Esophagus (tissue), 2 donors: ENCODE results near the gene UBD. TPM values are rescaled to one million over a fixed set of nuclear protein-coding genes. Genes with fewer than 3 reads are reported as not detected.

ENCODE experiments used
- H3K27ac ChIP-seq, 2 donors: one replicate each; pipeline ENCODE4 v1.5.1; 2013; ENCODE audit warnings: low read depth in 2 of 2, mild to moderate bottlenecking in 2 of 2, inconsistent platforms in 1 of 2, low read length in 1 of 2, moderate library complexity in 1 of 2
- H3K27me3 ChIP-seq, 2 donors: one replicate each; pipeline ENCODE4 v1.6.1; 2013; ENCODE audit warnings: low read length in 2 of 2, control low read depth in 1 of 2, mild to moderate bottlenecking in 1 of 2; ENCODE audit not compliant: insufficient read depth in 2 of 2, control insufficient read depth in 1 of 2
- H3K36me3 ChIP-seq, 2 donors: one replicate each; pipeline ENCODE4 v1.6.1; 2013; ENCODE audit warnings: low read length in 1 of 2; ENCODE audit not compliant: control insufficient read depth in 2 of 2, insufficient read depth in 2 of 2
- H3K4me1 ChIP-seq, 2 donors: one replicate each; pipeline ENCODE4 v1.6.1; 2013; ENCODE audit warnings: low read length in 1 of 2; ENCODE audit not compliant: control insufficient read depth in 2 of 2, insufficient read depth in 2 of 2
- H3K4me3 ChIP-seq, 2 donors: one replicate each; pipeline ENCODE4 v1.5.1; 2013; ENCODE audit warnings: low read length in 2 of 2, mild to moderate bottlenecking in 2 of 2, low read depth in 1 of 2, moderate library complexity in 1 of 2
- H3K9me3 ChIP-seq, 2 donors: one replicate each; pipeline ENCODE4 v1.6.1; 2013; ENCODE audit warnings: mild to moderate bottlenecking in 2 of 2, low read depth in 1 of 2, low read length in 1 of 2, moderate library complexity in 1 of 2; ENCODE audit not compliant: control insufficient read depth in 2 of 2, insufficient read depth in 1 of 2
- WGBS, 2 donors: extraction: QIAGEN DNeasy Blood & Tissue Kit; methylation state at CpG; one replicate each; pipeline ENCODE4 v1.1.7; 2013; 5-methylcytosine and 5-hydroxymethylcytosine counted together
- polyA plus RNA-seq, 2 donors: library from polyadenylated mRNA; stranded (reverse); fragments of 200-250 nt; gene quantifications; one replicate each; pipeline ENCODE4 v1.2.3, GENCODE V29; 2013
- donor health status: healthy with polysubstance abuse.
- donor health status: Bipolar disorder and iron deficiency.

UBD gene
- 1 to 10 TPM in 1 of 2 donors, under 1 TPM in 1; 0.61 to 2.3 TPM for polyA plus RNA-seq

DNA sequence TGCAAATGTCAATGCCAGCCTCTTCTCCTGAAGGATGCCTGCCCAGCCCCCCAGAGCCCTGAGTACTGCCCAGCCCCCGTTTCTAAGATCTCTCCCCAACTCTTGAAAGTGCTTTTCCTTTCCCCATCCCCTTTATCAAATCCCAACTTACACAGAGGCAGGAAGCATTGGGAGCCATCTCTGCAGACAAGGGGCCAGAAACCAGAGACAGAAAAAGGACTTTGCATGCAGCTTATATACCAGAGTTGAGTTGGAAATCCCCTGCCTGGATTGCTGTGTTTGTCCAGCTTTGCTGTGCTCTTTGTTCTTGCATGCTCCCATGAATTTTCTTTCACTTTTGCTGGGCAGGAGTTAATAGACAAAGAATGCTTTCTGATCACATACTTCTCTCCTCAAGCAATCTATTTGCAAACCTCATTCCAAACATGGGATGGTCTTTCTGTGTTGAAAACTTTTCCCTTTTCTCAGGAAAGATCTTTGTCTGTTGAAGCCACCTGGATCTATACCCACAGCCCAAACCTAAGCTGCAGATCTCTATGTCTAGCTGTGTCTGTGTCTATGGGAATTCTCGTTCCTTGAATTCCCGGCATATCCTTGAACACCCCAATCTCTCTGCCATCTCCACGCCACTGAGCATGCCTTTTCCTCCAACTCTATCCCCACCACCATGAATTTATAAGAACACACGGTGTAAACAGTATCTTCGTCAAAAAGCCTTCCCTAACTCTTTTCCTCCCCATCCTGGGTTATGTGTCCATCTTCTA, at the start of gene UBD:
Gene UBD (minus strand): TSS at position 209 of the 764 bp plus-strand sequence. CDS start 31 bp downstream, at position 178.
- 60 to 63% methylated on average over 6 of the region's 6 CpGs for WGBS, 2 donors
- Histone ChIP-seq H3K9me3 (no peaks in the 10 kb centered on the region), H3K4me3 (no peak within 1 kb of the TSS), H3K36me3 (no peaks in the 10 kb centered on the region), H3K27me3 (no peaks in the 10 kb centered on the region), H3K4me1 (no peaks in the 10 kb centered on the region), H3K27ac (no peak within 1 kb of the TSS)

GRCh38 chr6:29608131-29608530, 48.6 kb upstream of the UBD start:
- peaks cover 6 to 29% of the 10 kb centered on the region in 2 donors for H3K36me3 ChIP-seq
- no peak overlapping the region for H3K27ac ChIP-seq
- H3K27me3 ChIP-seq: no peaks in the 10 kb centered on the region
- no peaks in the 10 kb centered on the region for H3K4me1 ChIP-seq
- H3K9me3 ChIP-seq: no peaks in the 10 kb centered on the region
- no peak overlapping the region for H3K4me3 ChIP-seq

DNA sequence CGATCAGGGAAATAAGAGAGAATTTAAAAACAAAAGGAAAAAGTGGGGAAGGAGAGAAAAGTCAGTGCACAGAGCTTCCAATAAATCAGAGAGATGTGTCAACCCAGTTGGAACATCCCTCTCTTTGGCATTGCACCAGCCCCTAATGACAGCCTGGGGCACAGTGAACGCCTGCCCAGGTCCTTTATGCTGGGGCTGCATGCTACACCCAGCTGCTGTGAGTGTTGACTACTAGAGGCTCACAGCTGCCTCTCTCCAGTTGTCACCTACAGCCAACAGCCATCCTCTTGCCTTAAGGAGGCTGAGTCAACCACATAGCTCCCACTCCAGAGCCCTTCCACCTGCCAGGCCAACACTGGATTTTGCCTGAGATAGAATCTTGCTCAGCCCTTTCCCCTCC, 44.4 kb upstream of the UBD start:
- peaks cover 0 to 23% of the 10 kb centered on the region in 2 donors for H3K36me3 ChIP-seq

GRCh38 chr6:29603456-29603855, 43.9 kb upstream of the UBD start:
- no peaks in the 10 kb centered on the region for H3K27me3 ChIP-seq
- 85 to 89% methylated on average over 11 of the region's 11 CpGs for WGBS, 2 donors
- H3K36me3 ChIP-seq: peaks cover 0 to 21% of the 10 kb centered on the region in 2 donors
- H3K9me3 ChIP-seq: no peaks in the 10 kb centered on the region
- no peaks in the 10 kb centered on the region for H3K4me1 ChIP-seq
- no peak overlapping the region for H3K4me3 ChIP-seq
- H3K27ac ChIP-seq: no peak overlapping the region

More for the DNA sequence above, 44.4 kb upstream of the UBD start:
- Histone ChIP-seq H3K27me3 (no peaks in the 10 kb centered on the region), H3K27ac (no peak overlapping the region), H3K4me1 (no peaks in the 10 kb centered on the region), H3K9me3 (no peaks in the 10 kb centered on the region), H3K4me3 (no peak overlapping the region)
- WGBS, 2 donors: 58 to 76% methylated on average over 2 of the region's 2 CpGs

DNA sequence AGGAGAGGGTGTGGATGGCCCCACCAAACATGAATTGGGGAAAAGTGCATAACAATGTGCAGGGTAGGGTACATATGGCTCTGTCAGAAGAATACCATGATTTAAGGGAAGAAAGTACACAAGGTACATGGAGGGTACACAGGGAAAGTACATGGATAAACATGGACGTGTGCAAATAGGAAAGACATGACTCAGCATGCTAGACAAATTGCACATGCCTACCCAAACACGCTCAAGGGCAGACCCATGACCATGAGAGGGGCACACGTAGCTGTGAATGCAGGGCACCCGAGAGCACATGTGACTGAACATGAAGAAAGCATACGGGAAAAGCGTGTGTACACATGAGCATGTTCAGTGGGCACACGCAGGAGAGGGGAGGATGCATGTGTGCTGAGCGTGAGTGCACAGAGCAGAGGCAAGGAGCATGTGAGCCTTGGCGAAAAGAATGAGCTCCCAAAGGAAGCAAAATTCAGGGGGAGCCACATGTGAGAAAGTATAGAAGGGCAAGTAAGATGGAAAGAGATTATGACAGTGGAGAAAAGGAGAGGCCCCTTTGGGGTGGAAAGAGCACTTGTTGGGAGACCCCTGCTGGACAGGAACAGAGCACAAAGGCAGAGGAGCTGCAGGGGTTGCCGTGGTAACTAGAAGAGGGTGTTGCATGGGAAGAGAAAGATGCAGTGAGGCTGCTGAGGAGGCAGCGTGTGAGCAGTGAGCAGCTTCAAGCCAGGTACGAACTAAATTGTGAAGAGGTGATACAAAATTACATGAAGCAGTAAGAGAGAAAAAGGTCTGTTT, 43.2 kb upstream of the UBD start:
- no peak overlapping the region for H3K27ac ChIP-seq
- peaks cover 0 to 19% of the 10 kb centered on the region in 2 donors for H3K36me3 ChIP-seq
- no peaks in the 10 kb centered on the region for H3K9me3 ChIP-seq
- WGBS, 2 donors: 83 to 84% methylated on average over 12 of the region's 12 CpGs
- H3K4me1 ChIP-seq: no peaks in the 10 kb centered on the region
- no peaks in the 10 kb centered on the region for H3K27me3 ChIP-seq
- H3K4me3 ChIP-seq: no peak overlapping the region

DNA sequence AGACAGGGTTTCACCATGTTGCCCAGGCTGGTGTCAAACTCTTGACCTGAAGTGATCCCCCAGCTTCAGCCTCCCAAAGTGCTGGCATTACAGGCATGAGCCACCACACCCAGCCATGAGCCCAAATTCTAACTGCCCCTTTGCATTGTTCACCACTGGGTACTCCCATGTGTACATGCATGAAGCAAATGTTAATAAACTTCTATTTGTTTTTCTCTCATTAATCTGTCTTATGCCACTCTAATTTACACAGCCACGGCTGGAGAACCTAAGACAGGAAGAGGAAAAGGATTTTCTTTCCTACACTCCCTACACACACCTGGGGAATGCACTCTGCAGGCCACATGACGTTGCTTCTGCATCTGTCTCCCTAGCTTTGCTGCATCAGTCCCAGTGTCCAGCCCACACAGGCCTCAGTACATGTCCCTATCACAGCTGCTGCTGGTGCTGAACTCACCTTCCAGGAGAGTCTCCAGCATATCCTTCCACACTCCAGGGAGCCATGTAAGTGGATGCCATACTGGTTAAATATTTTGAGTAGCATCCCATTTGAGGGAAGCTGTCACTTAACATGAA, 38.7 kb upstream of the UBD start:
- Histone ChIP-seq H3K9me3 (no peaks in the 10 kb centered on the region), H3K27me3 (no peaks in the 10 kb centered on the region), H3K36me3 (peaks cover 0 to 2% of the 10 kb centered on the region in 2 donors), H3K4me3 (no peak overlapping the region), H3K4me1 (no peaks in the 10 kb centered on the region), H3K27ac (no peak overlapping the region)
- WGBS, 2 donors: 26 to 33% methylated on average over 2 of the region's 2 CpGs

GRCh38 chr6:29597184-29597583, 37.7 kb upstream of the UBD start:
- Histone ChIP-seq H3K4me1 (no peaks in the 10 kb centered on the region), H3K27ac (no peak overlapping the region), H3K36me3 (no peaks in the 10 kb centered on the region), H3K4me3 (no peak overlapping the region), H3K27me3 (no peaks in the 10 kb centered on the region), H3K9me3 (no peaks in the 10 kb centered on the region)
- 76 to 79% methylated on average over 2 of the region's 2 CpGs for WGBS, 2 donors

GRCh38 chr6:29596381-29596900, 36.9 kb upstream of the UBD start:
- Histone ChIP-seq H3K9me3 (no peaks in the 10 kb centered on the region), H3K36me3 (no peaks in the 10 kb centered on the region), H3K27ac (no peak overlapping the region), H3K4me1 (no peaks in the 10 kb centered on the region), H3K4me3 (no peak overlapping the region), H3K27me3 (no peaks in the 10 kb centered on the region)
- 80 to 82% methylated on average over 6 of the region's 6 CpGs for WGBS, 2 donors

DNA sequence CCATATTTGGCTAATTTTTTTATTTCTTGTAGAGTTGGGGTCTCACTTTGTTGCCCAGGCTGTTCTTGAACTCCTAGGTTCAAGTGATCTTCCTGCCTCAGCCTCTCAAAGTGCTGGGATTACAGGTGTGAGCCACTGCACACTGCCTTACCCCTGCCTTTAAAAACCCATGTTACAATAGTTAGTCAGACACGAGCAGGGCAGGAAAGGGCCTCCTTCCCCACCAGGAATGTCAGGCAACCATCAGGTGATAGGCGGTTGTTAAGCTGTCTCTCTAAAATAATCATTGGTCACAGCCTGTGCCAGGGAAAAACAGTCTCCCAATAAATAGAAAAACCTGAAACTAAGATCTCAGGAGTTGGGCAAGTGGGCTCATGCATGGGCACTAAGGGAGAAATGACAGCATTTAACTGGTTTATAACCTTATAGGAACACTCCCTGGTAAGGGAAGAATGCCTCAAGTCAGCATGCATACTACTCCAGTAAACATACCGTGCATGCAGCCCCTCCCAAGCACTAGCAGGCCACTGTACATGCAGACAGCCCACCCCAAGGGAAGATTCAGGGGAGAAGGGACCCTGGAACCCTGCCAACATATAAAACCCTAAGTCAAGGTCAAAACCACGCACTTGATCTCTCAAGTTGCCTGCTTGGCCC, 33.8 kb upstream of the UBD start:
- H3K36me3 ChIP-seq: no peaks in the 10 kb centered on the region
- no peaks in the 10 kb centered on the region for H3K9me3 ChIP-seq
- no peak overlapping the region for H3K27ac ChIP-seq
- 20% methylated on average over 4 of the region's 4 CpGs for WGBS, 2 donors
- no peaks in the 10 kb centered on the region for H3K27me3 ChIP-seq
- no peaks in the 10 kb centered on the region for H3K4me1 ChIP-seq
- no peak overlapping the region for H3K4me3 ChIP-seq
